AG10803 (cell line): ENCODE results near the gene CACNA1C.
A peak's percentile ranks its signal among the peaks of the same experiment; 100 is the strongest.

ENCODE experiments used
- DNase-seq: peaks from one replicate; pipeline ENCODE4 v3.0.0; 2010; ENCODE audit warnings: low read depth
- H3K4me3 ChIP-seq: 2 replicates; pipeline ENCODE4 v1.5.1; 2011; ENCODE audit warnings: mild to moderate bottlenecking, low read length, control low read depth
- CTCF ChIP-seq: conservative IDR thresholded peaks from 2 replicates; pipeline ENCODE4 v1.5.1; 2011; ENCODE audit warnings: mild to moderate bottlenecking, low read length, control low read depth, inconsistent platforms

The CACNA1C gene

GRCh38 chr12:2547273-2548044 is 494.7 kb downstream of the CACNA1C start:
- TF ChIP-seq CTCF: no peak
- no peak for DNase-seq
- H3K4me3 ChIP-seq: no peak overlapping the region

- TF ChIP-seq CTCF: 0 out of 2 replicates have a peak, but pooled peaks have one; percentile 16
- no peak for DNase-seq
- no peak overlapping the region for H3K4me3 ChIP-seq
Observed at GRCh38 chr12:2548081-2548480, 495.3 kb downstream of the CACNA1C start.

- no peak overlapping the region for H3K4me3 ChIP-seq
- no peak for TF ChIP-seq CTCF
- DNase-seq: no peak
Observed at GRCh38 chr12:2550561-2551411, 498.0 kb downstream of the CACNA1C start.

- H3K4me3 ChIP-seq: no peak overlapping the region
- DNase-seq: peak; percentile 18
- TF ChIP-seq CTCF: no peak
Observed at GRCh38 chr12:2551412-2551900, 498.7 kb downstream of the CACNA1C start.

GRCh38 chr12:2552000-2552756 is 499.4 kb downstream of the CACNA1C start:
- no peak for TF ChIP-seq CTCF
- DNase-seq: no peak

GRCh38 chr12:2553388-2554126 is 500.8 kb downstream of the CACNA1C start:
- H3K4me3 ChIP-seq: no peak overlapping the region
- DNase-seq: no peak
- no peak for TF ChIP-seq CTCF

More at GRCh38 chr12:2552000-2552756, 499.4 kb downstream of the CACNA1C start:
- H3K4me3 ChIP-seq: no peak overlapping the region
